Mucosa of stomach (tissue), 1 donor: ENCODE results near the gene PROSER3.

Source experiments
- H3K27me3 ChIP-seq: one replicate; pipeline ENCODE4 v1.7.0; 2013; ENCODE audit warnings: mild to moderate bottlenecking, low read length; ENCODE audit not compliant: control insufficient read depth, insufficient read depth
- H3K36me3 ChIP-seq: one replicate; pipeline ENCODE4 v1.7.0; 2013; ENCODE audit warnings: low read length; ENCODE audit not compliant: control insufficient read depth, insufficient read depth
- H3K4me1 ChIP-seq: one replicate; pipeline ENCODE4 v1.7.0; 2013; ENCODE audit warnings: mild to moderate bottlenecking, low read length; ENCODE audit not compliant: control insufficient read depth, insufficient read depth
- H3K4me3 ChIP-seq: one replicate; pipeline ENCODE4 v1.7.0; 2013; ENCODE audit warnings: low read length
- H3K9ac ChIP-seq: one replicate; pipeline ENCODE4 v1.7.0; 2013; ENCODE audit warnings: mild to moderate bottlenecking, low read length, moderate library complexity
- H3K9me3 ChIP-seq: one replicate; pipeline ENCODE4 v1.7.0; 2013; ENCODE audit warnings: mild to moderate bottlenecking, low read length, moderate library complexity; ENCODE audit not compliant: control insufficient read depth
- donor health status: Pancreatic carcinoma.

PROSER3 gene

GRCh38 chr19:35797663-35798062 is 39.7 kb downstream of the PROSER3 start:
- Histone ChIP-seq H3K36me3 (no peaks in the 10 kb centered on the region), H3K9ac (no peak overlapping the region), H3K4me1 (peaks cover 13% of the 10 kb centered on the region), H3K9me3 (no peaks in the 10 kb centered on the region), H3K4me3 (no peak overlapping the region), H3K27me3 (peaks cover 20% of the 10 kb centered on the region)

GRCh38 chr19:35801828-35802227 is 43.9 kb downstream of the PROSER3 start:
- no peaks in the 10 kb centered on the region for H3K9me3 ChIP-seq
- no peaks in the 10 kb centered on the region for H3K4me1 ChIP-seq
- peaks cover 21% of the 10 kb centered on the region for H3K27me3 ChIP-seq
- H3K9ac ChIP-seq: no peak overlapping the region
- H3K4me3 ChIP-seq: no peak overlapping the region
- H3K36me3 ChIP-seq: no peaks in the 10 kb centered on the region

GRCh38 chr19:35805526-35806102 is 47.6 kb downstream of the PROSER3 start:
- no peaks in the 10 kb centered on the region for H3K9me3 ChIP-seq
- H3K4me1 ChIP-seq: no peaks in the 10 kb centered on the region
- H3K27me3 ChIP-seq: peaks cover 6% of the 10 kb centered on the region
- no peak overlapping the region for H3K4me3 ChIP-seq
- H3K36me3 ChIP-seq: no peaks in the 10 kb centered on the region
- no peak overlapping the region for H3K9ac ChIP-seq

GRCh38 chr19:35806597-35806996 is 48.6 kb downstream of the PROSER3 start:
- Histone ChIP-seq H3K4me1 (no peaks in the 10 kb centered on the region), H3K27me3 (peaks cover 6% of the 10 kb centered on the region), H3K4me3 (no peak overlapping the region), H3K9ac (no peak overlapping the region), H3K36me3 (no peaks in the 10 kb centered on the region), H3K9me3 (no peaks in the 10 kb centered on the region)

- peaks cover 6% of the 10 kb centered on the region for H3K27me3 ChIP-seq
- H3K9me3 ChIP-seq: no peaks in the 10 kb centered on the region
These were observed 49.7 kb downstream of the PROSER3 start for GRCh38 chr19:35807633-35808032.

GRCh38 chr19:35811317-35812219 is 53.6 kb downstream of the PROSER3 start:
- no peak overlapping the region for H3K4me3 ChIP-seq
- no peaks in the 10 kb centered on the region for H3K4me1 ChIP-seq
- H3K9me3 ChIP-seq: no peaks in the 10 kb centered on the region
- H3K9ac ChIP-seq: no peak overlapping the region
- no peaks in the 10 kb centered on the region for H3K36me3 ChIP-seq
- peaks cover 5% of the 10 kb centered on the region for H3K27me3 ChIP-seq

More at GRCh38 chr19:35807633-35808032, 49.7 kb downstream of the PROSER3 start:
- Histone ChIP-seq H3K9ac (no peak overlapping the region), H3K36me3 (no peaks in the 10 kb centered on the region), H3K4me1 (no peaks in the 10 kb centered on the region), H3K4me3 (no peak overlapping the region)

- no peaks in the 10 kb centered on the region for H3K9me3 ChIP-seq
- H3K9ac ChIP-seq: no peak within 1 kb of the TSS
- H3K4me3 ChIP-seq: no peak within 1 kb of the TSS
- no peaks in the 10 kb centered on the region for H3K36me3 ChIP-seq
- H3K27me3 ChIP-seq: peaks cover 5% of the 10 kb centered on the region
- no peaks in the 10 kb centered on the region for H3K4me1 ChIP-seq
These were observed 54.5 kb downstream of the PROSER3 start, which contains the start of gene PRODH2 for GRCh38 chr19:35812220-35813042. PRODH2 (minus strand) TSS chr19:35812845; CDS start chr19:35812805, 40 bp downstream.

GRCh38 chr19:35813043-35813890 is 55.3 kb downstream of the PROSER3 start:
- Histone ChIP-seq H3K9me3 (no peaks in the 10 kb centered on the region), H3K27me3 (peaks cover 5% of the 10 kb centered on the region), H3K9ac (no peak overlapping the region), H3K36me3 (no peaks in the 10 kb centered on the region), H3K4me1 (no peaks in the 10 kb centered on the region), H3K4me3 (no peak overlapping the region)

GRCh38 chr19:35816262-35816661 is 58.3 kb downstream of the PROSER3 start:
- no peak overlapping the region for H3K4me3 ChIP-seq
- peaks cover 15% of the 10 kb centered on the region for H3K27me3 ChIP-seq

GRCh38 chr19:35816846-35817245 is 58.9 kb downstream of the PROSER3 start:
- no peak overlapping the region for H3K4me3 ChIP-seq
- H3K9me3 ChIP-seq: no peaks in the 10 kb centered on the region
- H3K27me3 ChIP-seq: peaks cover 15% of the 10 kb centered on the region
- H3K4me1 ChIP-seq: no peaks in the 10 kb centered on the region
- H3K36me3 ChIP-seq: no peaks in the 10 kb centered on the region
- no peak overlapping the region for H3K9ac ChIP-seq

More at GRCh38 chr19:35816262-35816661, 58.3 kb downstream of the PROSER3 start:
- Histone ChIP-seq H3K4me1 (no peaks in the 10 kb centered on the region), H3K9me3 (no peaks in the 10 kb centered on the region), H3K9ac (no peak overlapping the region), H3K36me3 (no peaks in the 10 kb centered on the region)

- H3K4me3 ChIP-seq: no peak overlapping the region
- H3K9me3 ChIP-seq: no peaks in the 10 kb centered on the region
- no peaks in the 10 kb centered on the region for H3K4me1 ChIP-seq
- H3K27me3 ChIP-seq: peaks cover 15% of the 10 kb centered on the region
- H3K9ac ChIP-seq: no peak overlapping the region
- no peaks in the 10 kb centered on the region for H3K36me3 ChIP-seq
These were observed 60.5 kb downstream of the PROSER3 start for GRCh38 chr19:35818445-35818844.
